WI38 (cell line): ENCODE results near the gene BSN.

Experiments
- H3K4me3 ChIP-seq: 2 replicates; pipeline ENCODE4 v1.5.1; 2011; ENCODE audit warnings: low read depth, mild to moderate bottlenecking, control low read depth, low read length
- TF ChIP-seq, protein P1 (sequence below): IDR thresholded peaks from 2 replicates; pipeline ENCODE4 v1.5.1; 2012; ENCODE audit warnings: low read depth, mild to moderate bottlenecking, control low read depth, low read length

The BSN gene

GRCh38 chr3:49628249-49628648, 74.0 kb downstream of the BSN start:
- no peak overlapping the region for H3K4me3 ChIP-seq
- TF ChIP-seq, protein P1, sequence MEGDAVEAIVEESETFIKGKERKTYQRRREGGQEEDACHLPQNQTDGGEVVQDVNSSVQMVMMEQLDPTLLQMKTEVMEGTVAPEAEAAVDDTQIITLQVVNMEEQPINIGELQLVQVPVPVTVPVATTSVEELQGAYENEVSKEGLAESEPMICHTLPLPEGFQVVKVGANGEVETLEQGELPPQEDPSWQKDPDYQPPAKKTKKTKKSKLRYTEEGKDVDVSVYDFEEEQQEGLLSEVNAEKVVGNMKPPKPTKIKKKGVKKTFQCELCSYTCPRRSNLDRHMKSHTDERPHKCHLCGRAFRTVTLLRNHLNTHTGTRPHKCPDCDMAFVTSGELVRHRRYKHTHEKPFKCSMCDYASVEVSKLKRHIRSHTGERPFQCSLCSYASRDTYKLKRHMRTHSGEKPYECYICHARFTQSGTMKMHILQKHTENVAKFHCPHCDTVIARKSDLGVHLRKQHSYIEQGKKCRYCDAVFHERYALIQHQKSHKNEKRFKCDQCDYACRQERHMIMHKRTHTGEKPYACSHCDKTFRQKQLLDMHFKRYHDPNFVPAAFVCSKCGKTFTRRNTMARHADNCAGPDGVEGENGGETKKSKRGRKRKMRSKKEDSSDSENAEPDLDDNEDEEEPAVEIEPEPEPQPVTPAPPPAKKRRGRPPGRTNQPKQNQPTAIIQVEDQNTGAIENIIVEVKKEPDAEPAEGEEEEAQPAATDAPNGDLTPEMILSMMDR = no peak

DNA sequence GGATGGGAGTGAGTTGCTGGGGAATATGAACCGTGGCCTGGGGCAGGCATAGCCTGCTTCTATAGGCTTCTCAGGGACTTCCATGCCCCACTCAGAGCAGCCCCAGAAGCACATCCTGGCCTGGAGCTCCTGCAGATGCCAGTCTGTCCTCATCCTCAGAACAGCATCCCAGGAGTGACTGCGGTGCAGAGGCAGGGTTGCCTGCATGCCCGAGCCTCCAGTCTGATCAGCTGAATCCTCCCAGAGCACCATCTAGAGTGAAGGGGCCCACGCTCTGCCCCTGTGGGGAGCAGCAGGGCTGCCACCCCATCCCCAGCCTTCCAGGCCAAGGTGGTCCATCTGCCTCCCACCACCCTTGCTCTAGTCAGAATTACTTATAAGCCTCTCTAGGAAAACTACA, 75.2 kb downstream of the BSN start:
- no peak overlapping the region for H3K4me3 ChIP-seq
- TF ChIP-seq, protein P1 = no peak

DNA sequence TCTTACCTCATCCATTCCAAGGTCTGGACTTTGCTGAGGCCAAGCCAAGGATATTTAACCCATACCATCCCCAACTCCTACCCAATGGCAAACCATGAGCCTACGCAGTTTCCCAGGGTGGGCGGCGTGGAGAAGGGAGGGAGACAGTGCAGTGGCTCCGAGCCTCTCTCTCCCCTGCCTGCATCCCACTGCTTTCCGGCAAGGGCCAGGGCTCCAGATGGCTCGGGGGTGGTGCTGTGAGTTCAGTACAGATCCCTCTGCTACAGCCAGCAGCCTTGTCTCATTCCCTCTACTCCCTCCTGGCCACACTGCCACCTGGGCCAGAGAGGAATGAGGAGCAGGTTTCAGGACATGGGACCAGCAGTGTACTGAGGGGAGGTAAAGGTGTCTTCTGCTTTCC, 75.6 kb downstream of the BSN start:
- TF ChIP-seq, protein P1 = no peak
- H3K4me3 ChIP-seq = no peak overlapping the region

DNA sequence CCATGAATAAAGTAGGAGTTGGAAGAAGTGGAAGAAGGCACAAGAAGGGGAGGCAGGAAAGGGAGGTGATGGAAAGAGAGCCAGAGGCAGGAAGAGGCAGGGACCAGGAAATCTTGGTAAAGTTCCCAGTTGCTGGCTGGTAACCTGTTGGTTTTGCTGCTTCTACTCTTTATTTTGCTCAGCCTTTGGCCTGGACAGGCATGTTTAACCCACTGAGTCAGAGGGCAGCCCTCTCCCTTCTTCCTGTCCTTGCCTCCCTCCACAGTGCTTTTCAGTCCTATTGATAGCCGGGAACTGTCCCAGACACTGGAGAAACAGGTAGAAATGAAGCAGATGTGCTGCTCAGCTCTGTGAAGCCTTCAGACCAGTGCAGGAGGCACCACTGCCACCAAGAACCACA, 76.5 kb downstream of the BSN start:
- TF ChIP-seq, protein P1 = no peak
- no peak overlapping the region for H3K4me3 ChIP-seq

DNA sequence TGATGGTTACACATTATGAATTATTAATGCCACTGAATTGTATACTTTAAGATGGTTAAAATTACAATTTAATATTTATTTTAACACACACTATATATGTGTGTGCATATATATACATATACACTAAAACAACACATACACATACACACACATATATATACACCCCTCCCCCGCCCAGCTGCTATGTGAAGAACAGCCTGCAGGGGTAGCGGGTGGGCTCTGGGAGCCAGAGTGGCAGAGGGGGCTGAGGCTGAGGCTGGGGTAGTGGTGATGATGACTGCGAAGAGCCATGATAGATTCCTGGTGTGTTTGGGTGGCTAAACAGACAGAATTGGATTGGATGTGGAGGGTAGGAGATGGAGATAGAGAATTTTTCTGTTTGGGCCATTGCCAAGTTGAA, 80.5 kb downstream of the BSN start:
- no peak overlapping the region for H3K4me3 ChIP-seq
- TF ChIP-seq, protein P1 = no peak

- no peak overlapping the region for H3K4me3 ChIP-seq
- TF ChIP-seq, protein P1 = no peak
These were observed 82.8 kb downstream of the BSN start for GRCh38 chr3:49636883-49637609.

DNA sequence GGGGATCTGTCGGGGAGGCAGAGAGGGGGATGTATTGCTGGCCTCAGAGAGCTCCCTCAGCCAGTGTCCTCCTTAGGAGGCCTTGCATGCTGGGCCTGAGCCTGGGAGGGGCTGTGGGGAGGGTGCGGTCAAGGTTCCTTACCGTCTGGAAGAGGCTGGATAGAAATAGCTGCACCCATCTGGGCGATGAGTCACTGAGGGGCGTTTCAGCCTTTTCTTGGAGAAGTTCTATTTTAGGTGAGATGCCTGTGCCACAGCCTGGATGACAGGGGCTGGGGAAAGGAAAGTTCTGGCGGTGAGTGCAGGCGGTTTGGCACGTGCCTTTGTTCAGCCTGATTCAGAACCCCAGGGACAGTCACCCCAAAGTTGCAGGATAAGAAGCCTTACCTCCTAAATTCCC, 84.2 kb downstream of the BSN start:
- TF ChIP-seq, protein P1 = no peak
- no peak overlapping the region for H3K4me3 ChIP-seq
